Muscle of leg (tissue), 11 donors: Measurements from ENCODE around the gene FRMPD4. TPM values are rescaled to one million over a fixed set of nuclear protein-coding genes. Genes with fewer than 3 reads are reported as not detected.

ENCODE experiments used
- DNase-seq: peaks from one replicate; pipeline ENCODE4 v3.0.0; 2013
- H3K27ac ChIP-seq: one replicate; pipeline ENCODE4 v1.5.1; 2013; ENCODE audit warnings: mild to moderate bottlenecking, low read length, control low read depth
- H3K27me3 ChIP-seq: one replicate; pipeline ENCODE4 v1.6.1; 2013; ENCODE audit warnings: low read length; ENCODE audit not compliant: control insufficient read depth, insufficient read depth
- H3K36me3 ChIP-seq: one replicate; pipeline ENCODE4 v1.6.1; 2013; ENCODE audit warnings: low read length; ENCODE audit not compliant: control insufficient read depth, insufficient read depth
- H3K4me1 ChIP-seq: one replicate; pipeline ENCODE4 v1.6.1; 2013; ENCODE audit warnings: low read length; ENCODE audit not compliant: control insufficient read depth, insufficient read depth
- H3K4me3 ChIP-seq: one replicate; pipeline ENCODE4 v1.5.1; 2013; ENCODE audit warnings: low read length, control low read depth
- H3K9me3 ChIP-seq: replicated peaks from 2 replicates; pipeline ENCODE4 v1.6.1; 2013; ENCODE audit warnings: low read depth, low read length; ENCODE audit not compliant: control insufficient read depth
- WGBS: methylation state at CpG from one replicate; pipeline ENCODE4 v1.1.5; 2013; ENCODE audit warnings: missing lambda C conversion rate; ENCODE audit not compliant: insufficient coverage; 5-methylcytosine and 5-hydroxymethylcytosine counted together
- polyA plus RNA-seq, 8 donors: library from polyadenylated mRNA; unstranded; fragments of 120-200 nt; gene quantifications; one replicate each; pipeline versions ENCODE4 v1.2.1 to v1.2.3, GENCODE V29; 2013; ENCODE audit warnings: inconsistent platforms in 1 of 8, low replicate concordance in 1 of 8; ENCODE audit not compliant: insufficient read length in 8 of 8, insufficient read depth in 1 of 8
- total RNA-seq: library from RNA; stranded (reverse); fragments of 120-200 nt; gene quantifications from one replicate; pipeline ENCODE4 v1.2.4, GENCODE V29; 2013

The FRMPD4 gene
- total and polyA plus RNA-seq, 9 donors = 0.34 to 1.2 (median 0.64) TPM

DNA sequence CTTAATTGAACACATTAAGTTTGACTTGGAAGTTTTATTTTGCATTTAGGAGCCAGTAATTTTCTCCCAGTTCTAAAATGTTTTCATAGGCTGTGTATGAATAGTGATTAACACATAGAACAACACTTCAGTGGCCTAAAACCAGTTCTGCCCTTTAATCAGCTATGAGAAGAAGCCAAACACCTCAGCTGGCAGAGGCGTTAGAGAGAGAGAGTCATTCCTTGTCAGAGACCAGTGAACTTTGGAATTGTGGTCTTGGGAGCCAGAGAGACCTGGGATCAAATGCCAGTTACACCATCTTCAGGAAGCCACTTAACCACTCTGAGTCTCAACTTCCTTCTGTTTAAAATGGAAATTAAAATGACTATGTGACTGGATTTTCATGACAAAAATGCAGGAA is 613.6 kb downstream of the FRMPD4 start:
- H3K9me3 ChIP-seq = no peaks in the 10 kb centered on the region
- H3K36me3 ChIP-seq = no peaks in the 10 kb centered on the region
- H3K4me1 ChIP-seq = no peaks in the 10 kb centered on the region
- no CpG with 5 or more reads among the region's 1 CpG for WGBS
- H3K27ac ChIP-seq = no peak overlapping the region
- H3K27me3 ChIP-seq = peaks cover 16% of the 10 kb centered on the region
- no peak overlapping the region for H3K4me3 ChIP-seq
- no peak for DNase-seq

DNA sequence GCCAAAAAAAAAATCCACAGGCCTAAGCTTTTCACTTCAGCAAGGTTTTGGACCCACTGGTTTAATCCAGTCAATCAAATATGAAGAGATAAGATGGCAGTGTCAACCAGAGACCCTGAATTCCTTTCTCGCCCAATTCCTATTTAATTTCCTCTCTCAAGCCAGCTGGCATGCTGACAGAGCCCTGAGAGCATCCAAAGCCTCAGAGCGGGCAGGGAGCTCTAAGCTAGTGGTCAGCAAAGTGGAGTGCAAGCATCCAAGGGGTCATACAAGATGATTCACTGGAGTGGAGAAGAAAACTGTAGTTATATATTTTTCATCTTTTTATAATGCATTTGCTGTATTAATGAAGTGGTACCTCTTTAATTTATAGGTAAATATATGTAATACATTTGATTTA is 615.1 kb downstream of the FRMPD4 start:
- Histone ChIP-seq H3K9me3 (no peaks in the 10 kb centered on the region), H3K36me3 (no peaks in the 10 kb centered on the region), H3K27me3 (peaks cover 15% of the 10 kb centered on the region), H3K4me3 (no peak overlapping the region), H3K4me1 (no peaks in the 10 kb centered on the region), H3K27ac (no peak overlapping the region)
- WGBS = no CpG with 5 or more reads among the region's 2 CpGs
- no peak for DNase-seq

- H3K27ac ChIP-seq = no peak overlapping the region
- DNase-seq = no peak
- no peaks in the 10 kb centered on the region for H3K9me3 ChIP-seq
- WGBS = no CpG with 5 or more reads among the region's 3 CpGs
- H3K4me1 ChIP-seq = no peaks in the 10 kb centered on the region
- H3K4me3 ChIP-seq = no peak overlapping the region
- H3K27me3 ChIP-seq = peaks cover 19% of the 10 kb centered on the region
- H3K36me3 ChIP-seq = no peaks in the 10 kb centered on the region
These were observed 620.0 kb downstream of the FRMPD4 start for GRCh38 chrX:12758291-12758690.

GRCh38 chrX:12767856-12768255 is 629.6 kb downstream of the FRMPD4 start:
- H3K4me3 ChIP-seq = no peak overlapping the region
- peaks cover 30% of the 10 kb centered on the region for H3K27me3 ChIP-seq
- no peak for DNase-seq
- H3K36me3 ChIP-seq = no peaks in the 10 kb centered on the region
- no peak overlapping the region for H3K27ac ChIP-seq
- no peaks in the 10 kb centered on the region for H3K4me1 ChIP-seq
- H3K9me3 ChIP-seq = no peaks in the 10 kb centered on the region
- WGBS = no CpG with 5 or more reads among the region's 2 CpGs

DNA sequence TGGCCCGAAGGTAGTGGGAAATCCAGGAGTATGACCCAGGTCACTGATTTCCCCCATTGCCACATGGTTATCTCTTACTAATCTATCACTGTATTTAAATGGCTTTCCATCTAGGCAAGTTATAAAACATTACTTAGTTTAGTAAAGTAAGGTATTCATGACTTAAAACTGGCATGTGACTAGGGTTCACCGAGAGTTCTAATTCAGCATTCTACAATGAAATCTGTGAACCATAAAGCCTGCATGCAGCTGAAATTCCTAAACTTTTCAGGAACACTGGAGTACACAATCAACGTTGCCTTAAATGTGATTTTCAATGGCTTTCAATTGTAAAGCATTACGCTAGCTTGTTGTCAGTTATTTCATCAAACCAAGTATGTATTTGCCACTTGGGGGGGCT is 630.2 kb downstream of the FRMPD4 start:
- Histone ChIP-seq H3K36me3 (no peaks in the 10 kb centered on the region), H3K27me3 (peaks cover 33% of the 10 kb centered on the region), H3K27ac (no peak overlapping the region), H3K9me3 (no peaks in the 10 kb centered on the region), H3K4me3 (no peak overlapping the region), H3K4me1 (no peaks in the 10 kb centered on the region)
- DNase-seq = no peak
- 63% methylated on average over 1 of the region's 4 CpGs for WGBS

- no peaks in the 10 kb centered on the region for H3K9me3 ChIP-seq
- WGBS = no CpG with 5 or more reads among the region's 5 CpGs
- H3K27me3 ChIP-seq = peaks cover 37% of the 10 kb centered on the region
- H3K36me3 ChIP-seq = no peaks in the 10 kb centered on the region
- DNase-seq = peak; percentile 28
- no peaks in the 10 kb centered on the region for H3K4me1 ChIP-seq
- no peak overlapping the region for H3K27ac ChIP-seq
- H3K4me3 ChIP-seq = no peak overlapping the region
These were observed 632.2 kb downstream of the FRMPD4 start for GRCh38 chrX:12770440-12770839.

DNA sequence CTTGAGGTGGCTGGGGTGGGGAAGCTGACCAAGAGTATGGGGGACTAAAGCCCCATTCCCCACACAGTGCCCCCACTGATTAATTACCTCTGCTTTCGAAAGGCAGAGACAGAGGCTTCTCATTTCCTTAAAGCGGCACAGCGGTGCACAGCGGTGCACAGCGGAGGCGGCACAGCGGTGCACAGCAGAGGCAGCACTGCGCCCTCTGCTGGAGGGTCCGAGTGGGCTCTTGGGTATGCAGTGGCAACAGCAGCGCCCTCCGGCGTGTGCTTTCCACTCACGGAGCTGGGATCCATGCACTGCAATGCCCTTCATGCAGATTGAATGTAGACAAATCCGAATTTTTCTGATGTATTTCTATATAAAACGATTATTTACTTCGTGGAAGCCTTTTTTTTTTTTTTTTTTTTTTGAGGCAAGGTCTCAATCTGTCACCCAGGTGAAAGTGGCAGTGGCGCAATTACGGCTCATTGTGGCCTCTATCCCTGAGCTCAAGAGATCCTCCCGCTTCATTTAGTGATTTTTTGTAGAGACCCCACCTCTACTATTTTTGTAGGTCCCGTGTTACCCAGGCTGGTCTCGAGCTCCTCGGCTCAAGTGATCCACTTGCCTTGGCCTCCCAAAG is 633.3 kb downstream of the FRMPD4 start:
- peaks cover 44% of the 10 kb centered on the region for H3K27me3 ChIP-seq
- WGBS = 35% methylated on average over 15 of the region's 22 CpGs
- H3K4me3 ChIP-seq = no peak overlapping the region
- H3K36me3 ChIP-seq = no peaks in the 10 kb centered on the region
- no peaks in the 10 kb centered on the region for H3K4me1 ChIP-seq
- DNase-seq = peak; percentile 14
- no peak overlapping the region for H3K27ac ChIP-seq
- H3K9me3 ChIP-seq = no peaks in the 10 kb centered on the region
